OCI-LY3 (cell line): ENCODE measurements around the gene DEAF1.

Experiments used
- H2AFZ ChIP-seq: fragments of 200-600, 300-600 bp; shearing (Covaris generic); 2 replicates; pipeline ENCODE4 v1.6.0; 2014; ENCODE audit warnings: antibody characterized with exemption, low read depth, low read length
- H3K27ac ChIP-seq: fragments of 200-600, 300-600 bp; sonication (generic); 2 replicates; pipeline ENCODE4 v1.5.1; 2014; ENCODE audit warnings: mild to moderate bottlenecking, low read length, moderate library complexity, mixed read lengths
- H3K27me3 ChIP-seq: fragments of 200-600, 300-600 bp; sonication (generic); 2 replicates; pipeline ENCODE4 v1.6.1; 2014; ENCODE audit warnings: low read depth, low read length, mixed read lengths
- H3K36me3 ChIP-seq: fragments of 200-600, 300-600 bp; sonication (generic); replicated peaks from 2 replicates; pipeline ENCODE3; 2014; ENCODE audit warnings: low read depth, low read length, mixed read lengths
- H3K4me1 ChIP-seq: fragments of 300-600, 200-600 bp; sonication (generic); 2 replicates; pipeline ENCODE4 v1.6.1; 2014; ENCODE audit warnings: low read length, mixed read lengths
- H3K4me2 ChIP-seq: fragments of 200-600, 300-600 bp; sonication (generic); 2 replicates; pipeline ENCODE4 v1.6.1; 2014; ENCODE audit warnings: low read length, mixed read lengths
- H3K4me3 ChIP-seq: fragments of 300-600, 200-600 bp; sonication (generic); 2 replicates; pipeline ENCODE4 v1.5.1; 2014; ENCODE audit warnings: antibody characterized with exemption, mild to moderate bottlenecking, low read length, moderate library complexity
- H3K79me2 ChIP-seq: fragments of 300-600, 200-600 bp; shearing (Covaris generic); 2 replicates; pipeline ENCODE4 v1.6.1; 2014; ENCODE audit warnings: mild to moderate bottlenecking, low read length, mixed read lengths
- H3K9ac ChIP-seq: fragments of 300-600, 200-600 bp; shearing (Covaris generic); 2 replicates; pipeline ENCODE4 v1.6.0; 2014; ENCODE audit warnings: mild to moderate bottlenecking, low read length, moderate library complexity
- H3K9me3 ChIP-seq: fragments of 200-600, 300-600 bp; shearing (Covaris generic); 2 replicates; pipeline ENCODE4 v1.6.1; 2014; ENCODE audit warnings: low read length, mixed read lengths; ENCODE audit not compliant: insufficient read depth
- H4K20me1 ChIP-seq: fragments of 200-600, 300-600 bp; sonication (generic); 2 replicates; pipeline ENCODE4 v1.6.1; 2016; ENCODE audit warnings: low read length, mixed read lengths; ENCODE audit not compliant: insufficient read depth
- CTCF ChIP-seq: fragments of 200-600, 300-600 bp; sonication (generic); IDR thresholded peaks from 2 replicates; pipeline ENCODE4 v1.5.1; 2014; ENCODE audit warnings: antibody characterized with exemption, low read length, low read depth
- EZH2phosphoT487 ChIP-seq: fragments of 200-600 bp; shearing (Covaris generic); IDR thresholded peaks from 2 replicates; pipeline ENCODE4 v1.6.1; 2018; ENCODE audit warnings: antibody characterized with exemption, mixed run types, low read depth

The DEAF1 gene

GRCh38 chr11:606245-606644 lies 88.8 kb downstream of the DEAF1 start:
- no peak overlapping the region for H2AFZ ChIP-seq
- no peaks in the 10 kb centered on the region for H3K79me2 ChIP-seq
- H3K9me3 ChIP-seq = no peaks in the 10 kb centered on the region
- no peak overlapping the region for H3K27ac ChIP-seq
- peaks cover 60% of the 10 kb centered on the region for H3K36me3 ChIP-seq
- no peak overlapping the region for H3K4me3 ChIP-seq
- no peaks in the 10 kb centered on the region for H3K4me1 ChIP-seq
- no peak overlapping the region for H3K4me2 ChIP-seq
- no peak for TF ChIP-seq EZH2phosphoT487
- no peak for TF ChIP-seq CTCF
- H4K20me1 ChIP-seq = no peaks in the 10 kb centered on the region
- H3K9ac ChIP-seq = no peak overlapping the region
- no peaks in the 10 kb centered on the region for H3K27me3 ChIP-seq

- Histone ChIP-seq H2AFZ (no peak overlapping the region), H3K9me3 (no peaks in the 10 kb centered on the region), H3K27ac (no peak overlapping the region), H3K36me3 (peaks cover 52% of the 10 kb centered on the region), H3K4me3 (no peak overlapping the region), H3K27me3 (no peaks in the 10 kb centered on the region), H3K4me1 (no peaks in the 10 kb centered on the region), H4K20me1 (no peaks in the 10 kb centered on the region), H3K9ac (no peak overlapping the region), H3K4me2 (no peak overlapping the region), H3K79me2 (no peaks in the 10 kb centered on the region)
- TF ChIP-seq EZH2phosphoT487 (no peak), CTCF (no peak)
Observed at GRCh38 chr11:605286-606129, 89.5 kb downstream of the DEAF1 start.

- Histone ChIP-seq H2AFZ (no peak overlapping the region), H3K9ac (no peak overlapping the region), H3K4me2 (no peak overlapping the region), H3K79me2 (no peaks in the 10 kb centered on the region), H3K27ac (no peak overlapping the region), H3K9me3 (no peaks in the 10 kb centered on the region), H3K4me1 (no peaks in the 10 kb centered on the region), H3K36me3 (peaks cover 45% of the 10 kb centered on the region), H3K27me3 (no peaks in the 10 kb centered on the region), H3K4me3 (no peak overlapping the region), H4K20me1 (no peaks in the 10 kb centered on the region)
- TF ChIP-seq EZH2phosphoT487 (no peak), CTCF (no peak)
Observed at GRCh38 chr11:603154-603553, 91.9 kb downstream of the DEAF1 start.

- TF ChIP-seq EZH2phosphoT487 (no peak), CTCF (no peak)
- H3K9me3 ChIP-seq = no peaks in the 10 kb centered on the region
- H3K27me3 ChIP-seq = no peaks in the 10 kb centered on the region
- no peak overlapping the region for H3K4me3 ChIP-seq
- no peaks in the 10 kb centered on the region for H3K4me1 ChIP-seq
- H3K36me3 ChIP-seq = peaks cover 41% of the 10 kb centered on the region
- no peaks in the 10 kb centered on the region for H4K20me1 ChIP-seq
- H3K9ac ChIP-seq = no peak overlapping the region
- H2AFZ ChIP-seq = no peak overlapping the region
- no peaks in the 10 kb centered on the region; the same call in 1 of the 2 replicates for H3K79me2 ChIP-seq
- no peak overlapping the region for H3K27ac ChIP-seq
- H3K4me2 ChIP-seq = no peak overlapping the region
Observed at GRCh38 chr11:601573-602245, 93.3 kb downstream of the DEAF1 start.
